ENCODE data around the gene NFATC2. TPM values are rescaled to one million over a fixed set of nuclear protein-coding genes. Genes with fewer than 3 reads are reported as not detected.
"Not testable (repeated sequence)": the region's sequence is repeated elsewhere in the genome, so short reads cannot be mapped to it uniquely, and the experiment has no call there.

NFATC2 gene
- total RNA-seq, 1 donor from 2014 or later = 0.89 TPM

DNA sequence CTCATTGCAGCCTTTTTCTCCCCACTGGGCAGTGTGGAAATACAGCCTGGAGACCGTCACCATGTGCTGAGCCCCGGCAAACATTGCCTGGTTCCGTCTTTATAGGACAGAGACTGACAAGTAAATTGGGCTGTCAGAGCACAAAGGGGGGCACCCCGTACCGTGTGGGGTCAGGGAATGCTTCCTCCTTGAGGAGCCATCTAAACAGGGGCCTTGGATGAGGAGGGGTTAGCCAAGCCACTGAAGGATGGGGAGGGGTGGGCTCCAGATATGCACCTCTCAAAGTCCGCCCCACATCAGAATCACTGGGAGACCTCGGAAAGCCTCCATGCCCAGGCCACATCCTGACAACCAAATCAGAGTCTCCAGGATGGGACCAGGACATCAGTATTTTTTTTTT is 73.9 kb downstream of the NFATC2 start:
- Mint-ChIP-seq H3K4me1 (ENCODE audit: unreplicated experiment) (no peaks in the 10 kb centered on the region), H3K27me3 (ENCODE audit: unreplicated experiment) (no peaks in the 10 kb centered on the region), H3K27ac (ENCODE audit: unreplicated experiment) (no peak overlapping the region), H3K9me3 (ENCODE audit: unreplicated experiment) (no peaks in the 10 kb centered on the region), H3K36me3 (ENCODE audit: unreplicated experiment) (no peaks in the 10 kb centered on the region), H3K4me3 (ENCODE audit: unreplicated experiment) (no peak overlapping the region)
- TF ChIP-seq, protein P1, sequence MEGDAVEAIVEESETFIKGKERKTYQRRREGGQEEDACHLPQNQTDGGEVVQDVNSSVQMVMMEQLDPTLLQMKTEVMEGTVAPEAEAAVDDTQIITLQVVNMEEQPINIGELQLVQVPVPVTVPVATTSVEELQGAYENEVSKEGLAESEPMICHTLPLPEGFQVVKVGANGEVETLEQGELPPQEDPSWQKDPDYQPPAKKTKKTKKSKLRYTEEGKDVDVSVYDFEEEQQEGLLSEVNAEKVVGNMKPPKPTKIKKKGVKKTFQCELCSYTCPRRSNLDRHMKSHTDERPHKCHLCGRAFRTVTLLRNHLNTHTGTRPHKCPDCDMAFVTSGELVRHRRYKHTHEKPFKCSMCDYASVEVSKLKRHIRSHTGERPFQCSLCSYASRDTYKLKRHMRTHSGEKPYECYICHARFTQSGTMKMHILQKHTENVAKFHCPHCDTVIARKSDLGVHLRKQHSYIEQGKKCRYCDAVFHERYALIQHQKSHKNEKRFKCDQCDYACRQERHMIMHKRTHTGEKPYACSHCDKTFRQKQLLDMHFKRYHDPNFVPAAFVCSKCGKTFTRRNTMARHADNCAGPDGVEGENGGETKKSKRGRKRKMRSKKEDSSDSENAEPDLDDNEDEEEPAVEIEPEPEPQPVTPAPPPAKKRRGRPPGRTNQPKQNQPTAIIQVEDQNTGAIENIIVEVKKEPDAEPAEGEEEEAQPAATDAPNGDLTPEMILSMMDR (IDR thresholded peaks at IDR 0.05) = no peak
- DNase-seq (ENCODE audit: extremely low spot score, unreplicated experiment) = no peak

DNA sequence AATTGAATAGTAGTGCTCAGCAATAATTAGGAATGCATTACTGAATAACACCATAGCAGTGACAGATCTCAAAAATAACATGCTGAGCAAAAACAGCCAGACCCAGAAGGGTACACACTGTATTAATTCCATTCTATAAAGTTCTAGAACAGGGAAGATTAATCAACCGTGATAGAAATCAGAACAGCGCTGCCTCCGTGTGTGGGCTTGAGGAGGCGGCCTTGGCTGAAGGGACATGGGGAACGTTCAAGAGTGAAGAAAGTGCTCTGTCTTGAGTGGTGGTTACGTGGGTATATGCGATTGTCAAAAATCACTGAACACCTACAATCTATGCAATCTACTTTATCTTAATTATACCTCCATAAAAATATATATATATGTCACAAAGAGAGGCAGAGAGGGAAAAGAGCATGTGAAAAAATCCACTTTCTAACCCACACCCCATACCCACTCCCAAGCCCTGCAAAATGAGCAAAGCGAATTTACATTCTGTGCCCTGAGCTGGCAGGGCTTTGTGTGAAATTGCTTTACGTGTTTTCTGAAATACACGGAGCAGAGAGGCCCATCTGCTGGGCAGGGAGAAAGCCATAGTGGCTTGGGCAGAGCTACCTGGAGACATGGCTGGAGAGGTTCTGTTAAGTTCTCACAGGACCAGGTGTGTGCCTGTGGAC is 74.4 kb downstream of the NFATC2 start:
- no peak for DNase-seq (ENCODE audit: extremely low spot score, unreplicated experiment)
- H3K4me1 Mint-ChIP-seq (ENCODE audit: unreplicated experiment) = peaks cover 2% of the 10 kb centered on the region
- no peaks in the 10 kb centered on the region for H3K9me3 Mint-ChIP-seq (ENCODE audit: unreplicated experiment)
- H3K27me3 Mint-ChIP-seq (ENCODE audit: unreplicated experiment) = no peaks in the 10 kb centered on the region
- H3K27ac Mint-ChIP-seq (ENCODE audit: unreplicated experiment) = no peak overlapping the region
- H3K4me3 Mint-ChIP-seq (ENCODE audit: unreplicated experiment) = no peak overlapping the region
- no peaks in the 10 kb centered on the region for H3K36me3 Mint-ChIP-seq (ENCODE audit: unreplicated experiment)
- TF ChIP-seq, protein P1 (IDR thresholded peaks at IDR 0.05) = no peak

DNA sequence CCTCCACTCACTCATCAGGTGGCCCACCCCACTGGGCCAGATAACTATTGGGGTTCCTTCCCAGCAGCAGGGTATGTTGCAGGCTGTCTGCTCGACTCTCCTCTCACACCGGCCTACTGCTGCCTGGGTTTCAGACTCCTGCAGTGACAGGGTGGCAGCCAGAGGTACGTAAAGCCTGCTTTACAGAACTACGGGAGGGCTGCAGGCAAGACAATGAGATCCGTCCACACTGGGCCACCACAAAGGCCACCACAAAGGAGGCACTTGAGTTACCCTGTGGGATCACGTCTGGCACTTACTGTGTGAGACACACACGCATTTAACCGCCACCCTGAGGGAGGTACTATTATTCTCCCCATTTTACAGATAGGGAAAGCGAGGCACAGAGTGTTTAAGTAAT is 78.5 kb downstream of the NFATC2 start:
- H3K4me1 Mint-ChIP-seq (ENCODE audit: unreplicated experiment) = peaks cover 4% of the 10 kb centered on the region

DNA sequence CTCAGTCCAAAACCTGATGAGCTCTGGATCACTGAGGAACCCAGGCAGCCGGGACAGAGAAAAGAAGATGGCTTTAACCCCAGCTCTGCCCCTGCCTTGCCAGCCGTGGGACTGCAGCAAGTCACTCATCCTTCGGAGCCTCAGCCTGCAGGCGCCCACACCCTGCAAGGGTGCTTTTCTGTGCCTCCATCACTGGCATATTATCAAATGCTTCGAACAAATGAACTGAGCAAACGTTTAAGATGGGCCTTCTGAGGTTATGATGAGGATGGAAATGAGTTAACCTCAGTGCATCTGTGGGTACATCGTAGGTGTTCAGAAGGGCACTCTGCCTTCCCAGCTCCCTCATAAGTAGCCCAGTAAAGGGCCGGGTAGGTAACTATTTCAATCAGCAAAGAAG is 79.0 kb downstream of the NFATC2 start:
- H3K9me3 Mint-ChIP-seq (ENCODE audit: unreplicated experiment) = no peaks in the 10 kb centered on the region
- no peak overlapping the region for H3K4me3 Mint-ChIP-seq (ENCODE audit: unreplicated experiment)
- no peaks in the 10 kb centered on the region for H3K27me3 Mint-ChIP-seq (ENCODE audit: unreplicated experiment)
- TF ChIP-seq, protein P1 (IDR thresholded peaks at IDR 0.05) = no peak
- no peaks in the 10 kb centered on the region for H3K36me3 Mint-ChIP-seq (ENCODE audit: unreplicated experiment)
- H3K4me1 Mint-ChIP-seq (ENCODE audit: unreplicated experiment) = peaks cover 4% of the 10 kb centered on the region
- DNase-seq (ENCODE audit: extremely low spot score, unreplicated experiment) = no peak
- H3K27ac Mint-ChIP-seq (ENCODE audit: unreplicated experiment) = no peak overlapping the region

More for the DNA sequence above, 78.5 kb downstream of the NFATC2 start:
- no peak for DNase-seq (ENCODE audit: extremely low spot score, unreplicated experiment)
- H3K9me3 Mint-ChIP-seq (ENCODE audit: unreplicated experiment) = no peaks in the 10 kb centered on the region
- no peak overlapping the region for H3K4me3 Mint-ChIP-seq (ENCODE audit: unreplicated experiment)
- no peak overlapping the region for H3K27ac Mint-ChIP-seq (ENCODE audit: unreplicated experiment)
- no peaks in the 10 kb centered on the region for H3K36me3 Mint-ChIP-seq (ENCODE audit: unreplicated experiment)
- H3K27me3 Mint-ChIP-seq (ENCODE audit: unreplicated experiment) = no peaks in the 10 kb centered on the region
- TF ChIP-seq, protein P1 (IDR thresholded peaks at IDR 0.05) = no peak

DNA sequence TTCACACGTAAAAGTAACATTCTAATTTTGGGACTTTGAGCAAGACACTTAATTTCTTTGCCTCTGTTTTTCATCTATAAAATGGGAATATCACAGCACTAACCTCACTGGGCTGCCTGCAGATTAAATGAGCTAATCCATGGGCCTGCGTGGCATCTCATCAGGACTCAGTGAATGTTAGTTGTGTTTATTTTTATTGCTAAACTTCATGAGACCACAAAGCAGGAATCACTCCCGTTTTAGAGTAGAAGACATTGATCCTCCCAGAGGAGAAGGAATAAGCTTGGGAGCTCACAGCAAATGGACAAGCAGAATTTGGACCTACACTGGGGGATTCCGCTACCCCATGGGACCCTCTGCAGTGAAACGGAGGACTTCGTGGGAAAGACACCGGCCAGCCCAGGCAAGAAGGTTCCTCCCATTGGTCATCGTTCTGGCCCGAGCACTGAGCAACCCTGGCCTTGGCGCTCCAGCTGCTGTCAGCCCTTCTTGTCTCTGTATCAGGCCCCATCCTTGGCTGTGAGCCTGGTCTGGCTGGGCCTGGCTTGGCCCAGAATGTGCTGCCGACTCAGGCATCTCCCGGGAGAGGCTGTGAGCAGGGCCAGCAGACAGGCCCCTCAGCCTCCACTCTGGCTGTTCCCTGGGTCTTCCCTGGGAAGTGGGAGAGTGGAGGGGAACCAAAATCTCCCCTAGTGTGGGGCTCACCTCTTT is 79.8 kb downstream of the NFATC2 start:
- Mint-ChIP-seq H3K4me3 (ENCODE audit: unreplicated experiment) (no peak overlapping the region), H3K27me3 (ENCODE audit: unreplicated experiment) (no peaks in the 10 kb centered on the region)

DNA sequence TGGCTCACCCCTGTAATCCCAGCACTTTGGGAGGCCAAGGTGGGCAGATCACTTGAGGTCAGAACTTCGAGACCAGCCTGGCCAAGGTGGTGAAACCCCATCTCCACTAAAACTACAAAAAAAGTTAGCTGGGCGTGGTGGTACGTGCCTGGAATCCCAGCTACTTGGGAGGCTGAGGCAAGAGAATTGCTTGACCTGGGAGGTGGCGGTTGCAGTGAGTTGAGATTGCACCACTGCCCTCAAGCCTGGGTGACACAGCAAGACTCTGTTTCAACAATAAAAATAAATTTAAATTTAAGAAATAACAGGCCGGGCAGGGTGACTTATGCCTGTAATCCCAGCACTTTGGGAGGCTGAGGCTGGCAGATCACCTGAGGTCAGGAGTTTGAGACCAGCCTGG is 80.7 kb downstream of the NFATC2 start:
- not testable (repeated sequence) for DNase-seq (ENCODE audit: extremely low spot score, unreplicated experiment); H3K36me3 Mint-ChIP-seq (ENCODE audit: unreplicated experiment); H3K4me3 Mint-ChIP-seq (ENCODE audit: unreplicated experiment); H3K27me3 Mint-ChIP-seq (ENCODE audit: unreplicated experiment); H3K9me3 Mint-ChIP-seq (ENCODE audit: unreplicated experiment); H3K27ac Mint-ChIP-seq (ENCODE audit: unreplicated experiment)
- H3K4me1 Mint-ChIP-seq (ENCODE audit: unreplicated experiment) = peaks cover 12% of the 10 kb centered on the region

More for the DNA sequence above, 79.8 kb downstream of the NFATC2 start:
- Mint-ChIP-seq H3K9me3 (ENCODE audit: unreplicated experiment) (no peaks in the 10 kb centered on the region), H3K27ac (ENCODE audit: unreplicated experiment) (no peak overlapping the region), H3K4me1 (ENCODE audit: unreplicated experiment) (peaks cover 4% of the 10 kb centered on the region), H3K36me3 (ENCODE audit: unreplicated experiment) (no peaks in the 10 kb centered on the region)
- DNase-seq (ENCODE audit: extremely low spot score, unreplicated experiment) = no peak
- TF ChIP-seq, protein P1 (IDR thresholded peaks at IDR 0.05) = no peak

All from osteocyte (in vitro differentiated cells).